Measurements from ENCODE around the gene USP3. TPM values are rescaled to one million over a fixed set of nuclear protein-coding genes. Genes with fewer than 3 reads are reported as not detected.

USP3 gene
- total RNA-seq, 1 experiment from 2014 or later, result 54.2 TPM

DNA sequence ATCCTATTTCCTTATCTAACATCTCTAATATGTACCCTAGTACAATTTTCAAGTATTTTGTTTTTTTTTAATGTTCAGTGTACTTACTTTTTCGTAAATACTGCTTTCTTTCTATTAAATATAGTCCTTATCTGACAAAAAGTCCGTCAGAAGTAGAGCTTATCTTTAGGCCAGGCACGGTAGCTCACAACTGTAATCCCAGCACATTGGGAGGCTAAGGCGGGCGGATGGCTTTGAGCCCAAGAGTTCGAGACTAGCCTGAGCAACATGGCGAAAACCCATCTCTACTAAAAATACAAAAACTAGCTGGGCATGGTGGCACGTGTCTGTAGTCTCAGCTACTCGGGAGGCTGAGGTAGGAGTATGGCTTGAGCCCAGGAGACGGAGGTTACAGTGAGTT lies 41.1 kb downstream of the USP3 start:
- CTCF ChIA-PET, result interaction anchor here (0.6 kb wide), 2 partner anchors 14 to 291 kb away, joined by 4 to 5 read pairs; no protein-coding TSS in a partner anchor
- POLR2A ChIA-PET, result no interaction called here
- H3K27me3 ChIP-seq (replicated peaks; ENCODE audit: control insufficient read depth, insufficient read depth, low read length), result no peaks in the 10 kb centered on the region
- no peaks in the 10 kb centered on the region for H3K9me3 ChIP-seq
- H3K4me1 ChIP-seq, result no peaks in the 10 kb centered on the region
- no peak overlapping the region for H3K27ac Mint-ChIP-seq (ENCODE audit: unreplicated experiment)
- H3K4me3 Mint-ChIP-seq (ENCODE audit: unreplicated experiment), result no peak overlapping the region
- intact Hi-C loops (cut with micrococcal nuclease; ENCODE audit: unreplicated experiment), result no loop called here
- no peaks in the 10 kb centered on the region for H3K9me3 Mint-ChIP-seq (ENCODE audit: unreplicated experiment)
- H3K36me3 Mint-ChIP-seq (ENCODE audit: insufficient read depth, unreplicated experiment), result peaks cover 10% of the 10 kb centered on the region
- no peaks in the 10 kb centered on the region for H3K27me3 Mint-ChIP-seq (ENCODE audit: insufficient read depth, unreplicated experiment)
- no peaks in the 10 kb centered on the region; the same call in 1 of the 2 replicates for H3K36me3 ChIP-seq (ENCODE audit: control insufficient read depth, insufficient read depth, low read length)
- TF ChIP-seq, protein P1, sequence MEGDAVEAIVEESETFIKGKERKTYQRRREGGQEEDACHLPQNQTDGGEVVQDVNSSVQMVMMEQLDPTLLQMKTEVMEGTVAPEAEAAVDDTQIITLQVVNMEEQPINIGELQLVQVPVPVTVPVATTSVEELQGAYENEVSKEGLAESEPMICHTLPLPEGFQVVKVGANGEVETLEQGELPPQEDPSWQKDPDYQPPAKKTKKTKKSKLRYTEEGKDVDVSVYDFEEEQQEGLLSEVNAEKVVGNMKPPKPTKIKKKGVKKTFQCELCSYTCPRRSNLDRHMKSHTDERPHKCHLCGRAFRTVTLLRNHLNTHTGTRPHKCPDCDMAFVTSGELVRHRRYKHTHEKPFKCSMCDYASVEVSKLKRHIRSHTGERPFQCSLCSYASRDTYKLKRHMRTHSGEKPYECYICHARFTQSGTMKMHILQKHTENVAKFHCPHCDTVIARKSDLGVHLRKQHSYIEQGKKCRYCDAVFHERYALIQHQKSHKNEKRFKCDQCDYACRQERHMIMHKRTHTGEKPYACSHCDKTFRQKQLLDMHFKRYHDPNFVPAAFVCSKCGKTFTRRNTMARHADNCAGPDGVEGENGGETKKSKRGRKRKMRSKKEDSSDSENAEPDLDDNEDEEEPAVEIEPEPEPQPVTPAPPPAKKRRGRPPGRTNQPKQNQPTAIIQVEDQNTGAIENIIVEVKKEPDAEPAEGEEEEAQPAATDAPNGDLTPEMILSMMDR (IDR thresholded peaks at IDR 0.05; ENCODE audit: insufficient read depth in 1 of 2, low read depth in 1 of 2, low read length in 1 of 2, severe bottlenecking in 1 of 2, unreplicated experiment in 1 of 2), result no peak
- no peak for DNase-seq
- no peaks in the 10 kb centered on the region for H3K4me1 Mint-ChIP-seq (ENCODE audit: low read depth, unreplicated experiment)
- no peak overlapping the region for H3K4me3 ChIP-seq (ENCODE audit: low read depth, low read length)
- BruUV-seq (replicated peaks), result no TSS peak

DNA sequence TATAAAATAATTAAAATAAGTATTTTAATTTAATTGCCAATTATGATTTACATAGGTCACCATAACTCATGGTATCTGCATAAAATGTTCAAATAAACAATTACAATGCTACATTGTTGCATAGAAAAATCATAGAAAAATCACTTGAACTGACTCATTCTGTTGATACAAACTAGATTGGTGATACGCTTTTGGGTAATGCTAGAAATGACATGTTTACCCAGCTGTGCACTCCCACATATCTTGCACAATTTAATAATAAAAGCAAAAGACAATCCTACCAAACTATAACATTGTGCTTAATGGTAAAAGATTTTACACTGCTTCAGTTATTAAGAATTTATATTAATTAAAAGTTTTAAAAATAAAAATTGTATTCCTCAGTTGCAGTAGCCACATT lies 47.0 kb downstream of the USP3 start:
- Histone ChIP-seq H3K36me3 (ENCODE audit: control insufficient read depth, insufficient read depth, low read length) (no peaks in the 10 kb centered on the region), H3K4me1 (no peaks in the 10 kb centered on the region), H3K27me3 (replicated peaks; ENCODE audit: control insufficient read depth, insufficient read depth, low read length) (no peaks in the 10 kb centered on the region), H3K9me3 (no peaks in the 10 kb centered on the region), H3K4me3 (ENCODE audit: low read depth, low read length) (no peak overlapping the region)
- H3K36me3 Mint-ChIP-seq (ENCODE audit: insufficient read depth, unreplicated experiment), result peaks cover 6% of the 10 kb centered on the region
- TF ChIP-seq, protein P1 (IDR thresholded peaks at IDR 0.05; ENCODE audit: insufficient read depth in 1 of 2, low read depth in 1 of 2, low read length in 1 of 2, severe bottlenecking in 1 of 2, unreplicated experiment in 1 of 2), result no peak
- no peak overlapping the region for H3K27ac Mint-ChIP-seq (ENCODE audit: unreplicated experiment)
- no peak overlapping the region for H3K4me3 Mint-ChIP-seq (ENCODE audit: unreplicated experiment)
- no peaks in the 10 kb centered on the region for H3K4me1 Mint-ChIP-seq (ENCODE audit: low read depth, unreplicated experiment)
- no peak for DNase-seq
- no peaks in the 10 kb centered on the region for H3K9me3 Mint-ChIP-seq (ENCODE audit: unreplicated experiment)
- ChIA-PET POLR2A (no interaction called here), CTCF (no interaction called here)
- intact Hi-C loops (cut with micrococcal nuclease; ENCODE audit: unreplicated experiment), result no loop called here
- no TSS peak for BruUV-seq (replicated peaks)
- H3K27me3 Mint-ChIP-seq (ENCODE audit: insufficient read depth, unreplicated experiment), result no peaks in the 10 kb centered on the region

GRCh38 chr15:63553388-63553791 lies 49.0 kb downstream of the USP3 start:
- DNase-seq, result no peak
- H3K4me3 Mint-ChIP-seq (ENCODE audit: unreplicated experiment), result no peak overlapping the region
- CTCF ChIA-PET, result no interaction called here
- H3K4me3 ChIP-seq (ENCODE audit: low read depth, low read length), result no peak overlapping the region
- no TSS peak for BruUV-seq (replicated peaks)
- H3K27me3 Mint-ChIP-seq (ENCODE audit: insufficient read depth, unreplicated experiment), result no peaks in the 10 kb centered on the region
- H3K4me1 Mint-ChIP-seq (ENCODE audit: low read depth, unreplicated experiment), result no peaks in the 10 kb centered on the region
- H3K4me1 ChIP-seq, result no peaks in the 10 kb centered on the region
- H3K9me3 Mint-ChIP-seq (ENCODE audit: unreplicated experiment), result no peaks in the 10 kb centered on the region
- no peak overlapping the region for H3K27ac Mint-ChIP-seq (ENCODE audit: unreplicated experiment)
- POLR2A ChIA-PET, result no interaction called here
- H3K36me3 ChIP-seq (ENCODE audit: control insufficient read depth, insufficient read depth, low read length), result no peaks in the 10 kb centered on the region
- H3K27me3 ChIP-seq (replicated peaks; ENCODE audit: control insufficient read depth, insufficient read depth, low read length), result no peaks in the 10 kb centered on the region
- peaks cover 11% of the 10 kb centered on the region for H3K36me3 Mint-ChIP-seq (ENCODE audit: insufficient read depth, unreplicated experiment)
- no peaks in the 10 kb centered on the region for H3K9me3 ChIP-seq
- intact Hi-C loops (cut with micrococcal nuclease; ENCODE audit: unreplicated experiment), result no loop called here
- TF ChIP-seq, protein P1 (IDR thresholded peaks at IDR 0.05; ENCODE audit: insufficient read depth in 1 of 2, low read depth in 1 of 2, low read length in 1 of 2, severe bottlenecking in 1 of 2, unreplicated experiment in 1 of 2), result no peak

Data from Caco-2 (cell line).